GM12865 (cell line): ENCODE data around the gene OR2A5.

Experiments used
- DNase-seq: peaks from one replicate; pipeline ENCODE4 v3.0.0; 2010; ENCODE audit warnings: low read depth
- H3K4me3 ChIP-seq: 2 replicates; pipeline ENCODE4 v1.5.1; 2011; ENCODE audit warnings: mild to moderate bottlenecking, low read depth, low read length, control low read depth
- TF ChIP-seq, protein P1 (sequence below): IDR thresholded peaks from 2 replicates; pipeline ENCODE4 v1.5.1; 2011; ENCODE audit warnings: low read length, control low read depth, low read depth, inconsistent platforms; ENCODE audit not compliant: insufficient read depth; ENCODE audit errors: missing control alignments

Gene OR2A5

DNA sequence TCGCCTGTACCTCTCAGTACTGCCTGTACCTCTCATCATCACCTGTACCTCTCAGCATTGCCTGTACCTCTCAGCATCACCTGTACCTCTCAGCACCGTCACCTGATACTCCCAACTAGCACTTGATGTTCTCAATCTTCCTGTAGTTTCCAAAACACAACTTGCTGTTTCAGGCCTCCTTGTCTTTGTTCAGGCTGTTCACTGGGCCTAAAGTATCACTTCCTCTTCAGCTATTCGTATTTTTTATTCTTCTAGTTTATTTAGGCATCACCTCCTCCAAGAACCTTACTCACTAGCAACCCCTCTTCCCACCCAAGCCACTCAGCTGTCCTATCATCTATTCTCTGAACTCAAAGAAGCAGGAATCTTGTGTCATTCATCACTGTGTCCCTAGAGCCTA is 24.5 kb upstream of the OR2A5 start:
- TF ChIP-seq, protein P1, sequence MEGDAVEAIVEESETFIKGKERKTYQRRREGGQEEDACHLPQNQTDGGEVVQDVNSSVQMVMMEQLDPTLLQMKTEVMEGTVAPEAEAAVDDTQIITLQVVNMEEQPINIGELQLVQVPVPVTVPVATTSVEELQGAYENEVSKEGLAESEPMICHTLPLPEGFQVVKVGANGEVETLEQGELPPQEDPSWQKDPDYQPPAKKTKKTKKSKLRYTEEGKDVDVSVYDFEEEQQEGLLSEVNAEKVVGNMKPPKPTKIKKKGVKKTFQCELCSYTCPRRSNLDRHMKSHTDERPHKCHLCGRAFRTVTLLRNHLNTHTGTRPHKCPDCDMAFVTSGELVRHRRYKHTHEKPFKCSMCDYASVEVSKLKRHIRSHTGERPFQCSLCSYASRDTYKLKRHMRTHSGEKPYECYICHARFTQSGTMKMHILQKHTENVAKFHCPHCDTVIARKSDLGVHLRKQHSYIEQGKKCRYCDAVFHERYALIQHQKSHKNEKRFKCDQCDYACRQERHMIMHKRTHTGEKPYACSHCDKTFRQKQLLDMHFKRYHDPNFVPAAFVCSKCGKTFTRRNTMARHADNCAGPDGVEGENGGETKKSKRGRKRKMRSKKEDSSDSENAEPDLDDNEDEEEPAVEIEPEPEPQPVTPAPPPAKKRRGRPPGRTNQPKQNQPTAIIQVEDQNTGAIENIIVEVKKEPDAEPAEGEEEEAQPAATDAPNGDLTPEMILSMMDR = no peak
- H3K4me3 ChIP-seq = no peak overlapping the region
- DNase-seq = no peak

DNA sequence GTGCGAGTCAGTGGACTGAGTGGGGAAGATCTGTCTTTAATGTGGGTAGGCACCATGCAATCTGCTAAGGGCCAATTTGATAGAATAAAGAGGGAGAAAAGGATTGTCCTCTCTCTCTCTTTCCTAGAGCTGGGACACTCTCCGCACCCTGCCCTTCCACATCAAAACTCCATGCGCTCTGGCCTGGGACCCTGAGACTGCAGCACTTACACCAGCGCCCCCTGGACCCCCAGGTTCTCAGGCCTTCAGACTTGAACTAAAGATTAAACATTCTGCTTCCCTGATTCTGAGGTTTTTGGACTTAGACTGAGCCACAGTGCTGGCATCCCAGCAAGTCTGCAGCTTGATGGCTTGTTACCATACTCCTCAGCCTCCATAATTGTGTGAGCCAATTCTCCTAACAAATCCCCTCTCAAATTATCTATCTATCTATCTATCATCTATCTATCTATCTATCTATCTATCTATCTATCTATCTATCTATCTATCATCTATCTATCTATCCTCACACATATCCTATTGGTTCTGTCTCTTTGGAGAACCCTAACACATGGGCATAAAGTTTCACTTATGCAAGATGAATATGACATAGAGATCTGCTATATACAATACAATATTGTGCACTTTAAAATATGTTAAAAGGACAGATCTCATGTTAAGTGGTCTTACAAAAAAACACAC is 22.4 kb upstream of the OR2A5 start:
- no peak overlapping the region for H3K4me3 ChIP-seq
- DNase-seq = no peak
- TF ChIP-seq, protein P1 = no peak

DNA sequence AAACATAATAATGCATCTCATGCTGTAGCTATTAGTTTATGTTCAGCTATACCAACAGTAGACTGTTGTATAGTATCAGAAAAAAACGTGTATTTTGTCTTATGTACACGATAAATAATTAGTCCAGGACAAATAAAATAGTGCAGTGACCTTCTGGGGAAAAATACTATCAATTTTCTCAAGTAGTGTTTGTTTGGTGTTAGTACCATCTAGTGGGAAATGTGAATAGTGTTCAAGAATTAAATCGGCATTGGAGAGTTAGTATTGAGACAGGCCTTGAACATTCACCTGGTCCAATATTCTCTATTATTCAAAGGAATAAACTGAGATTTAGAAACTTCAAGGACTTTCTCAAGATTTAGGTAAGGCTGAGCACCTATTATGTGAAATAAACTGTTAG is 21.7 kb upstream of the OR2A5 start:
- TF ChIP-seq, protein P1 = no peak
- DNase-seq = no peak
- H3K4me3 ChIP-seq = no peak overlapping the region

DNA sequence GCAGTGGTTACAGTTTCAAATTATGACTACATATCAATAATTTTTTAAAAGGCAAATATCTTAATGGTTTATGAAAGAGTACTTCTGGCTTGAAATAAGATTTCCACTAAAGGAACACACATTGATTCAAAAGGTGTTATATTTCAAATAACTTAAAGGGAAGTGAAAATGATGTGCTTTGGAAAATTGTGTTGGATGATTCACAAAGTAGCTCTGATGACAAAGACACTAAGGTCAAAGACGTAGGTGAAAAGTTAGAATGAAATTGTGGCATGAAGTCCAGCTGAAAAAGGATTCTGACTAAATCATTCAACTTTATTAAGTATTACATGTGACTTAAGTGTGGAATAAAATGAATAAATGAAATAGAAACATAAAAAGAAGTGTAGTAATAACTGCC is 20.8 kb upstream of the OR2A5 start:
- TF ChIP-seq, protein P1 = no peak
- DNase-seq = no peak
- H3K4me3 ChIP-seq = no peak overlapping the region

DNA sequence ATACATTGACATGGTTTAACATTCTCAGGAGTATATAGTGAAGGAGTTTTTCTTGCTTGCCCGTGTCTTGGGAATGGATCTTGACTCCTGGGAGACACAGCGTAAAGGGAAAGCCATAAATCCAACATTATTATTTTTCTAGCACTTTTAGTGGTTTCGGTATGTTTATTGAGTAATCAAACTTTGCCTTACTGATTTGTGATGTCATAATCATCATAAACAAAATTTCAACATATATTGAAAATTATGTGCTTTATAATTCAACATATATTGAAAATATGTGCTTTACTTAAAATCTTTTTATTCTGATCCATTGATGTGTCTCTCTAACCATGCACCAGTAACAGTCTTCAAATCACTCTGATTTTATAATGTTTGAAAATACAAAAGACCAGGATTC is 20.2 kb upstream of the OR2A5 start:
- no peak for DNase-seq
- H3K4me3 ChIP-seq = no peak overlapping the region
- TF ChIP-seq, protein P1 = no peak

DNA sequence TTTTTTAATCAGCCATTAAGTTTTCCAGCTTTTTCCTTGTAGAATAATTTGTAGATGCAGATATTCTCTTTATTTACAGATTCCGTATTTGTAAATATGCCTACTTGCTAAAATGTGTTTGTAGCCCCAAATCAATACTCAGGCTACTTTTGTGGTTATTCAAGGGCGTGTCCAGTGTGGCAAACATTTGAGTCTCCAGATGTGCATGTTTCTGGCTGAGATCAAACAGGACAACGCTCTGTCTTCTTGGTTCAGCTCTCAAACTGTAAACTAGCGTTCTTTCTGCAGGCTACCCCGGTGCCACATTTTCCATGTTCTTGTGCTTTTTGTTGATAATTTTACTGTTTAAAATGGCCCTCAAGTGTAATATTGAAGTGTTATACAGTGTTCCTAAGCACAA is 16.2 kb upstream of the OR2A5 start:
- DNase-seq = no peak
- no peak overlapping the region for H3K4me3 ChIP-seq
- TF ChIP-seq, protein P1 = no peak
